ENCODE measurements around the gene TLL1. TPM values are rescaled to one million over a fixed set of nuclear protein-coding genes. Genes with fewer than 3 reads are reported as not detected.

The TLL1 gene
- total RNA-seq, 1 experiment from 2014 or later, result 14.3 TPM

- Histone ChIP-seq H3K27ac (ENCODE audit: low read depth, low read length, poor library complexity, severe bottlenecking) (no peak overlapping the region), H3K9me3 (ENCODE audit: low read depth, low read length, poor library complexity, severe bottlenecking) (no peaks in the 10 kb centered on the region), H3K4me1 (ENCODE audit: insufficient read depth, low read length, poor library complexity, severe bottlenecking) (no peaks in the 10 kb centered on the region), H3K36me3 (ENCODE audit: insufficient read depth, low read length, poor library complexity, severe bottlenecking) (no peaks in the 10 kb centered on the region), H3K27me3 (replicated peaks; ENCODE audit: insufficient read depth, low read depth, low read length, poor library complexity) (no peaks in the 10 kb centered on the region), H3K4me3 (ENCODE audit: low read depth, low read length, poor library complexity, severe bottlenecking) (no peak overlapping the region)
- no peak for TF ChIP-seq EZH2 (IDR thresholded peaks at IDR 0.05; ENCODE audit: borderline replicate concordance, low read depth, low read length, poor library complexity, severe bottlenecking)
- TF ChIP-seq CTCF (conservative IDR thresholded peaks at IDR 0.05; ENCODE audit: low read depth, low read length), result no peak
- intact Hi-C loops (cut with micrococcal nuclease; ENCODE audit: unreplicated experiment), result no loop called here
- DNase-seq (ENCODE audit: low spot score), result no peak
- BruUV-seq (replicated peaks), result no TSS peak
- ChIA-PET POLR2A (ENCODE audit: low non-redundant PET) (no interaction called here), CTCF (no interaction called here)
Observed at GRCh38 chr4:165964591-165964990, 91.6 kb downstream of the TLL1 start.

GRCh38 chr4:165965503-165965902, 92.5 kb downstream of the TLL1 start:
- H3K27ac ChIP-seq (ENCODE audit: low read depth, low read length, poor library complexity, severe bottlenecking), result no peak overlapping the region
- H3K4me1 ChIP-seq (ENCODE audit: insufficient read depth, low read length, poor library complexity, severe bottlenecking), result no peaks in the 10 kb centered on the region
- no peak for DNase-seq (ENCODE audit: low spot score)
- H3K36me3 ChIP-seq (ENCODE audit: insufficient read depth, low read length, poor library complexity, severe bottlenecking), result no peaks in the 10 kb centered on the region
- POLR2A ChIA-PET (ENCODE audit: low non-redundant PET), result no interaction called here
- H3K27me3 ChIP-seq (replicated peaks; ENCODE audit: insufficient read depth, low read depth, low read length, poor library complexity), result no peaks in the 10 kb centered on the region
- no peak for TF ChIP-seq CTCF (conservative IDR thresholded peaks at IDR 0.05; ENCODE audit: low read depth, low read length)
- TF ChIP-seq EZH2 (IDR thresholded peaks at IDR 0.05; ENCODE audit: borderline replicate concordance, low read depth, low read length, poor library complexity, severe bottlenecking), result no peak
- H3K4me3 ChIP-seq (ENCODE audit: low read depth, low read length, poor library complexity, severe bottlenecking), result no peak overlapping the region
- no peaks in the 10 kb centered on the region for H3K9me3 ChIP-seq (ENCODE audit: low read depth, low read length, poor library complexity, severe bottlenecking)
- intact Hi-C loops (cut with micrococcal nuclease; ENCODE audit: unreplicated experiment), result no loop called here
- CTCF ChIA-PET, result no interaction called here
- BruUV-seq (replicated peaks), result no TSS peak

- no peaks in the 10 kb centered on the region for H3K27me3 ChIP-seq (replicated peaks; ENCODE audit: insufficient read depth, low read depth, low read length, poor library complexity)
Observed at GRCh38 chr4:165966833-165967232, 93.8 kb downstream of the TLL1 start.

More at GRCh38 chr4:165966833-165967232, 93.8 kb downstream of the TLL1 start:
- BruUV-seq (replicated peaks), result no TSS peak
- TF ChIP-seq EZH2 (IDR thresholded peaks at IDR 0.05; ENCODE audit: borderline replicate concordance, low read depth, low read length, poor library complexity, severe bottlenecking), result no peak
- no peak for TF ChIP-seq CTCF (conservative IDR thresholded peaks at IDR 0.05; ENCODE audit: low read depth, low read length)
- Histone ChIP-seq H3K27ac (ENCODE audit: low read depth, low read length, poor library complexity, severe bottlenecking) (no peak overlapping the region), H3K4me3 (ENCODE audit: low read depth, low read length, poor library complexity, severe bottlenecking) (no peak overlapping the region), H3K9me3 (ENCODE audit: low read depth, low read length, poor library complexity, severe bottlenecking) (no peaks in the 10 kb centered on the region), H3K4me1 (ENCODE audit: insufficient read depth, low read length, poor library complexity, severe bottlenecking) (no peaks in the 10 kb centered on the region), H3K36me3 (ENCODE audit: insufficient read depth, low read length, poor library complexity, severe bottlenecking) (no peaks in the 10 kb centered on the region)
- intact Hi-C loops (cut with micrococcal nuclease; ENCODE audit: unreplicated experiment), result no loop called here
- ChIA-PET CTCF (no interaction called here), POLR2A (ENCODE audit: low non-redundant PET) (no interaction called here)
- DNase-seq (ENCODE audit: low spot score), result no peak
